ENCODE results near the gene PIAS1.
"Not testable (repeated sequence)": the region's sequence is repeated elsewhere in the genome, so short reads cannot be mapped to it uniquely, and the experiment has no call there.

GRCh38 chr15:68225442-68225841 is 171.3 kb downstream of the PIAS1 start:
- TF ChIP-seq SIN3A (IDR thresholded peaks at IDR 0.05; ENCODE audit: low read depth); CTCF (IDR thresholded peaks at IDR 0.05 in 2 of 3, conservative IDR thresholded peaks at IDR 0.05 in 1 of 3; ENCODE audit: borderline replicate concordance in 1 of 3, insufficient read depth in 1 of 3, low read depth in 2 of 3, low read length in 2 of 3); RAD21 (IDR thresholded peaks at IDR 0.05; ENCODE audit: low read depth); ZNF274 (IDR thresholded peaks at IDR 0.05; ENCODE audit: low read depth, low read length): not testable (repeated sequence)

All from HCT116 (cell line).